ENCODE measurements around the gene TAS1R3.

The TAS1R3 gene

DNA sequence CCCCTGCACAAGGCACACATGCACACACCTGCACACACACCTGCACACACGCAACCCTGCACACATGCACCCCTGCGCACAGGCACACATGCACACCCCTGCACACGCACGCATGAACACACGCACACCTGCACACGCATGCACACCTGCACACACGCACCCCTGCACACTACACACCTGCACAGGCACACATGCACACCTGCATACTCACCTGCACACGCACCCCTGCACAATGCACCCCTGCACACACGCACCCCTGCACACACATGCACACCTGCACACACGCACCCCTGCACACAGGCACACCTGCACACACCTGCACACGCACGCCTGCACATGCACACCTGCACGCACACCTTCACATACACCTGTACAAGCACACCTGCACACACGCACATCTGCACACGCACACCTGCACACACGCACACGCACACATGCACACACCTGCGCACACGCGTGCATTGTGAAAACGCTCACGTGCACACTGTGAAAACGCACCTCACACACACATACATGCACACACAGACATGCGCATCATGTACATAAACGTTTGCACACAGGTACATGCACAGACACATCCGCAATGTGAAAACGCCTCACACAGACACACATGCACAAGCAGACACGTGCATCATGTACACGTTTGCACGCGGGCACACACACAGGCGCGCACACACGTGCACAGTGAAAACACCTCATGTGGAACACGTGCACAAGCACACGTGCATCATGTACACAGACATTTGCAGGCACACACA is 9.9 kb downstream of the TAS1R3 start:
- DNase-seq: no peak

DNA sequence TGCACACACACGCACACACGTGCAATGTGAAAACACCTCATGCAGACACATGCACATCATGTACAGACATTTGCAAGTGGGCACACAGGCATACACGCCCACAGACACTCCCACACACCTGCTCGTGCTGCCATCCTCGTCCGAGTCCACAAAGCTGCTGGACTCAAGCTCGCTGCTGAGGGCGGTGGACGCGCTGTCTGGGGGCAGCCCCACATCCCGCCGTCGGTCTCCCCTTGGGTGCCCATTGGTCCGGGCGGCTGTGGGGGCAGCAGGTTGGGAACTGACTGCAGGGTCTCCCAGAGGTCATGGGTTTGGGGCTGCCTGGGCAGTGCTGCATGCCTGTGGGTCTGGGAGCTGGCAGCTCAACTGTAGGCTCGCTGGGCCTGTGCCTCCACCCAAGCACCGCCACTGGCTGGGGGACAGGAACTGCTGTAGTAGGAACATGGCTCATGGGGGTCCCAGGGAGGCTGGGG is 10.5 kb downstream of the TAS1R3 start:
- DNase-seq: no peak

DNA sequence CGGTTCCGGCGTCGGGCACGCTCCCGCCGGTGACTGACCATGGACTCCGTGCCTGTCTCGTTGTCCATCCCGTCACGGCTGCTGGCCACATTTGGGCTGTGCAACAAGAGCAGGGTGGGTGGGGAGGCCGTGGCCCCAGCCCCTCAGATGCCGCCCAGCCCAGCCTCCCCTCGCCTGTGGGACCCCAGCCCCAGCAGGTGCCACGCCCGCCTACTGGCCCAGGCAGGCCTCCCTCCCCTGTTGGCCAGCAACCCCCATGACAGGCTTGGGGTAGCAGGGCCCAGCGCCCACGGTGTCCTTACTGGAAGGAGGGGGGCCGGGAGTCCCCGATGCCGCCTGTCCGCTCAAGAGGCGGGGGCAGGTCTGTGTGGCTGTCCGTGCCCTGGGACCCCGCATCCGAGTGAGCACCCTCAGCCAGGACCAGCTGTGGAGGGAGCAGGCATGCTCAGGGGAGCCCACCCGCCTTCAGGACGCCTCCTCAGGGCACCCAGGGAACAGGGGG is 11.0 kb downstream of the TAS1R3 start:
- DNase-seq: no peak

DNA sequence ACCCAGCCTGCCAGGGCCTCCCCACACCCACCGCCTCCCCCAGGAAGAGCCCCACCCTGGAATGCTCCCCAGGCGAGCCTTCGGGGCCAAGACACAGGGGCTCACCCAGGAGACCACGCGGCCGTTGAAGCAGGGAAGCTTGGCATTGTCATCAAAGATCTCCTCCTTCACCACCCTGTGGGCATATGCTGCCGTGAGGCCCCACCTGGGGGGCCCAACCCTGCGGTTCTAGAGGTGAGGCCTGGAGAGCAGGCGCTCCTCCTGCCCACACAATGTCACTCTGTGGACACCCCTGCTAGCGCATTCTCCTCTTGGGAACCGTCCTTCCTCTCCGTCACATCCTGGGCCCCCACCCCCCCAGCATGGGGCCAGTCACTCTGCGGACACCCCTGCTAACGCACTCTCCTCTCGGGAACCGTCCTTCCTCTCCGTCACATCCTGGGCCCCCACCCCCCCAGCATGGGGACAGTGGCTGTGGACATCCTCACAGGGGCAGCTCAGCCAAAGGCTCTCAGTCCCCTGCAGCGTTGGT is 11.6 kb downstream of the TAS1R3 start:
- no peak for DNase-seq

DNA sequence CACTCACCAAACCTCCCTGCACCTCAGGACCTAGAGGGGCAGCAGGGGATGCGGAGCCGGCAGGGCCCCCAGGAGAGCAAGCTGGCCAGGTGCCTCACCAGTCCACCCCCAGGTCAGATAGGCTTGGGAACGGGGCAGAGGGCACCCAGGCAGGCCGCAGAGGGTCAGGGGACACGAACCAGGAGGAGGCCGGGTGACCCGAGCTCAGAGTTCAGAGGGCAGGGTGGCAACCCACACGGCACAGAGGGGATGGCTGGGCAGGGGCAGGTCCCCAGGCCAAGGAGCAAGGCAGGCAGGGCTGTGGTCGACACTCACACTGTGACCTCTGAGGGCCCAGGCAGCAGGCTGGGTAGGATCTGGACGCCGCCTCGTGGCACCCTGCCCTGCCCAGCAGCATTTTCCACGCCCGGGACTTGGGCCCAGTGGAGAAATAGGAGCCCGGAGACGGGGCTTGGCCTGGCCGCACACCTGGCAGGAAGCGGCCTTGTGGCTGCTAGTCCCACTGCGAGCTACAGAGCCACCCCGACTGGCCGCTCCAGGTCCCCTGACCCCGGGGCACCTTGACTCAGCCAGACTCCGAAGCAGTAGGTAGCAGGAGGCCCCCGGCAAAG is 12.8 kb downstream of the TAS1R3 start:
- no peak for DNase-seq

DNA sequence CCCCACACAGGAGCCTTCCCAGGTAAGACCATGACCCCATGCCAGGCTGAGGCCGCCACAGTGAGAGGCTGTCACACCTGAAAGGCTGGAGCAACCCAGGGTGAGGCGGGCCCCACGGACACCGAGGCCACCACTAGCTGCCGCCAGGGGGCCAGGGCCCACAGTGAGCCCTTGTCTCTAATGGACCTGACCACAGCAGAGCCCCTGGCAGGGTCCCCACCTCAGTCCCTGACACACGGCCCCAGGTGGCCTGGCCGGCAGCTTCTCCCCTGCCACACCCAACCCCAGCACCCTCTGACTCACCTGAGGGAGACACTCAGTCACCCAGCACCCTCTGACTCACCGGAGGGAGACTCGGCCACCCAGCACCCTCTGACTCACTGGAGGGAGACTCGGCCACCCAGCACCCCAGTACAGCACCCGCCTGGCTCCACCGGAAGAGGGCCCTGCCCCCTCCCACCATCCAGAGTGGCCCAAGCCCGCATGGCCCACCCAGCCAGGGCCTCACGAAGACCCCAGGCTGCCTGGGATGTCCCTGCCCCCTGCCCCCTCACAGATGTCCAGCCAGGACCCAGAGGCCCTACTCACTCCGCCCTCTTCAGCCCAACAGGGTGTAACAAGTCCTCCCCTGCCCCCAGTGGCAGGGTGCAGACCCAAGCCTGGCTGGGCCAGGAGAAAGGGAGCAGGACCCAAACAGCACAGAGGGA is 13.7 kb downstream of the TAS1R3 start:
- DNase-seq: no peak

DNA sequence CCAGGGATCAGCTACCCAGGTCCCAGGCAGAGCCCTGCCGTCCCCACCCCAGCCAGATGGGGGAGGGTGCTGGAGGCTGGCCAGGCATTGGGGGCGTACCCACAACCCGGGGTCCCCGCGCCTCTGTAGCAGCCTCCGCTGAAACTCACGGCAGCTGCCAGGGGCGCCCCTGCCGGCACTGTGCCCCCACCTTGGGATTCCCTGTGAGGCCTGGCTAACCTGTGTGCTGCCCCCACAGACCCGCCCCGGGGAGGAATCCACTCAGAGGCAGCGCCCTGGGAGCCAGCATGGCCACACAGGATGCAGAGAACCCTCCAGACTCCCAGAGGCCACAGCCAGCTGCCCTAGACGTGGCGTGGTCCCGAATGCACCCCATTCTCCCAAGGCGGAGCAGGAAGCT is 14.3 kb downstream of the TAS1R3 start:
- no peak for DNase-seq

DNA sequence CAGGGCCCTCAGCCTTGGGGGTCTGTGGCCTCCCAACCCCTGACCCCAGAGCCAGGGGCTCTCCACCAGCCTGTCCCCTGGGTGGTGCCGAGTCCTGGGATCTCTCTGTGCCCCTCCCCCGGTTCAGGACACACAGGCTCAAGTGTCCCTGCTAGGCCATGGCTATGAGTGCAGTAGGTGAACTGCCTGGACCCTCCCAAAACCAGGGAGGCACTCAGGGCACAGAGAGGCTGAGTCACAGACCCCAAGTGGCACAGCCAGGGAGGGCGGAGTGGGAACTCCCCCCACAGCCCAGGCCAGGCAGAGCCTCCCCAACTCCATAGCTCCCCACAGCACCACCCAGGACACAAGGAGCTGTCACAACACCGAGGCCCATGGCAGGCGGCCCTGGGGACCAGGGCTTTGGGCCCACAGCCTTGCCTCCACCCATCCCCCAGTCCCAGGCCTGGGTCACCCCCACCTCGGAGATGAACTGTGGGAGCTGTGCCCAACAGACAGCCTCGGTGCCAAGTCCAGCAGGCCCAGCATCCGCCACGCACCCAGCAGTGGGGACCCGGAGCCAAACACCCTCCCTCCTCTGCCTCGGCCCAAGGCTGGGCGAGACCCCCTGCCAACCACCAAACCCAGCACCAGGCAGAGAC is 14.9 kb downstream of the TAS1R3 start:
- DNase-seq: no peak

DNA sequence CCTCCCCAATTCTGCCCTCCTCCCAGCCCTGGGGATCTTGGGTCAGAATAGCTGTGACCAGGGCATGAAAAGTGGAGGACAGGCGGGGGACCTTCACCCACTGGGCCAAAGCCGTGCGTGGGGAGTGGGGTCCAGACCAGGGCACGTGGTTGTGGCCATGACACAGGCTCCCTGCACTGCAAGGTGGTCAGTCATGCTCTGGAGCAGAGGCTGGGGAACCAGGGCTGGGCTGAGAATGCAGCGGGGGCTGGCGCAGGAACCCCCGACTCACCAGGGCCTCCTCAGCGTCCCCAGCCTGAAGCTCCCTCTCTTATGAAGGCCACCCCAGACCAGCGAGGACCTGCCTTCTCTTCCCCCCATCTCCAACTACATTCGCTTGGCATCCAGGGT is 15.4 kb downstream of the TAS1R3 start:
- DNase-seq: no peak

DNA sequence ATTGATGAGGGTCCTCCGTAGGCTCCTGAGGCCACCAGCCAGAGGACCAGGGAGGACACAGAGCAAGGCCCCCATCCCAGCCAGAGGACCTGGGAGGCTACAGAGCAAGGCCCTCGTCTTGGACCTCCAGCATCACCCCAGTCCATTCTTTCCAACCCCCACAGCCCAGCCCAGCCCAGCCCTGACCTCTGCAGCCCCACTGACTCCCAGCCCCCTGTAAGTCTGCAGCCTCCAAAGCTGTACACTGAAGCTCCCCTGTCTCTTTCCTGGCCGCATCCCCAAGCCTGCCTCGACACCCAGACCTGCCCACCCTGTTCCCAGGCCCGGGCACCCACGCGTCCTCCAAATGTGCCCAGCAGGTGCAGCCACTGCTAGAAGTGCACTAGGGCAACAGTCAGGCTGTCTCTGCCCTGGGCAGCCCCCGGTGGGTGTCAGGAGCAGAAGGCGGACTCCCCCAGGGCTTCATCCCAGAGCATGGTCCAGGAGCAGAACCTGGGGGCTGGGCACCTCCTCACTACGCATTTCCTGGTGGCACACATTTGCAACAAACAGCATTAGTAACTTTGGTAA is 16.0 kb downstream of the TAS1R3 start:
- DNase-seq: no peak

DNA sequence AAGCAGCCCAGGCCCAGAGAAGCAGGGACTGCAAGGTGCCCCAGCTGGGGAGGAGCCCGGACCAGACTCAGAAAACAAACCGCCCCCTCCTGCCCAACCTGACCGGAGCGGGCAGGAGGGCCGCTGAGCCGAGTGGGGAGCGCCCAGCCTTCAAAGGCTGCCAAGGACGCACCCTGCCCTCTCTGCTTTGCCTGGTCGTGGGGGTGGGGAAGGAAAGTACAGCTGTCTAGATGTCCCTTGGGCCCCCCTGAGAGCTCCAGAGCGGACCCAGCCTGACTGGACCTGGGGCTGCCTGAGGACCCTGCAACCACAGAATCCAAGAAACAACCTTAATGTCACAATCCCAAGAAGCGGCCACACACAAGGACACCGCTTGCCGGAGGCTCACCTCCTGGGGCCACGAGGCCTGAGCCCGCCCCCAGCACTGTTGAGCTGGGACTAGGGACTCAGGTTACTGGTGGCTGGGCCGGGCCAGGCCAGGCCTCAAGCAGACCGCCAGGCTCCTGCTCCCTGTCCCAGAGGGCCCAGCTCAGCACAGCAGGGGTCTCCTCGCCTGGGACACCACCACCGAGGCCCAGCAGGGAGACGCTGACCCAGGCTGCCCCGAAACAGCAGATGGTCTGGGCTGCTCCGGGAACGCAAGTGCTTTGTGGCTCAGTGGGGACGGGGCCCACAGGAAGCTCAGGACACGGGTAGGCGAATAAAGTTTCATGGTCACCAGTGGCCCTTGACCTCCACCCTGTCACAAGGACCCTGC is 16.8 kb downstream of the TAS1R3 start:
- no peak for DNase-seq

DNA sequence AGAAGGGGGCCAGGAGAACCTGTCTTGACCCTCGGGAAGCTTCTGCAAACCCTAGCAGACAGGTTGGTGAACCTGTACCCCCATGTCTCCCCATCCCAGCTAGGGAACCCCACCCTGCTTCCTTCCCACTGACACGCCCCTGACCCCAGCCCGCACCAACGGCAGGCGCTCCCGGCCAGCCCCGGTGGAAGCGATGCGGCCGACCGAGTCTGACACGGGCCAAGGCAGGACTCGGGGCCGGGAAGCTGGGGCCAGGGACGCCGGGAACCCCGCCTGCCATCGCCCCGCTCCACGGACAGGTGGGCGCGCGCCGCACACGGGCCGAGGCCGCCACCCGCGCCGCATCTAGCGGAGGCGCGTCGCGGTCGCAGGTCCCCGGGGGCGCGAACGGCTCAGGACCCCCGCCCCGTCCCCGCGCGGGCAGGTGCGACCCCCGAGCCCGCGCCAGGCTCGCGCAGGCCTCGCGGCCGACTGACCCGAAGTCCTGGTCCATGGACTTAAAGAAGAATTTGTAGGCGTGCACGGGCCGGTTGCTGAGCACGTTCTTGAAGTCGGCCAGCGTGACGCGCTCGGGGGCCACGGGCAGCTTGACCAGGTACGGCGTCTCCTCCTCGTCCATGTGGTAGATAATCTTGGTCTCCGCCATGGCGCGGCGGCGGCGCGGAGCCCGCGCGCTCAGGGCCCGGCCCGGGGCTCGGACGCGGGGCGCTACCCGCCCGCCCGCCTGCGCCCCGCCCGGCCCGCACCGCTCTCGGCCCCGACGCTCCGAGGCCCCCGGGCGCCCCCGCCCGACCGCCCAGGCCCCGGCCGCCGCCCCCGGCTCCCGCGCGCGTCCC is 17.6 kb downstream of the TAS1R3 start:
- DNase-seq: peak; percentile 45

DNA sequence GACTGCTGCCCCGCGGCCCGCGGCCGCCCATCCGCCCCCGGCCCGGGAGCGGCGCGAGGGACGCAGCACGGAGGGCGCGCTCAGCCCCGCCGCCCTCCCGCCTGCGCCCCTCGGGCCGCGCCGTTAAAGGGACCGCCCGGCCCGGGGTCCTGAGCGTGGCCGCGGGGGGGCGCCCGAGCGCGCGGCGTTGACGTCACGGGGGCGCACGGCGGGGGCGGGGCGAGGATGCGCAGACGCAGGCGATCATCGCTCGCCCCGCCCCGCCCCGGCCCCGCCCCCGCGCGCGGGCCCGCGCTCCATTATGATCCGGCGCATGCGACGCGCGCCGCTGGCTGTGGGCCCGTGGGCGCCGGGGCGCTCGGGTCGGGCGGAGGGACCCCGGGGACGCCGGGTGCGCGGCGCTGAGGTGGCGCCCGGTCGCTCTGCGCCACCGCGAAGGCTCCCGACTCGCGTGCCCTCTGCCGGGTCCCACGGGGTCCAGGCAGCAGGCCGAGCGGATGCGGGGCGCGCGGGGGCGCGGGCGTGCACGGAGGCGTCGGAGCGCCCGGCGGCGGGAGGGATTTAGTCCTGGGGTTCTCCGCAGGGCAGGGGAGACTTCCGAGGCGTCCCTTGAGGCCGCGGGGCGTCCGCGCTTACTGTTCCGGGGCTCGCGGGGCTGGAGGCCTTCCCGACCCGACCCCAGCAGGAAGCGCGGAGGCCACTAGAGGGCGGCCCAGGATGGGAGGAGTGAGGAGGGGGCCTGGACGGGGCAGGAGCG is 18.4 kb downstream of the TAS1R3 start, which contains the start of gene DVL1:
TSS of gene DVL1 (minus strand) at position 163 of the 757 bp plus-strand sequence. CDS start 353 bp downstream, outside the sequence.
- DNase-seq: peak; percentile 74

DNA sequence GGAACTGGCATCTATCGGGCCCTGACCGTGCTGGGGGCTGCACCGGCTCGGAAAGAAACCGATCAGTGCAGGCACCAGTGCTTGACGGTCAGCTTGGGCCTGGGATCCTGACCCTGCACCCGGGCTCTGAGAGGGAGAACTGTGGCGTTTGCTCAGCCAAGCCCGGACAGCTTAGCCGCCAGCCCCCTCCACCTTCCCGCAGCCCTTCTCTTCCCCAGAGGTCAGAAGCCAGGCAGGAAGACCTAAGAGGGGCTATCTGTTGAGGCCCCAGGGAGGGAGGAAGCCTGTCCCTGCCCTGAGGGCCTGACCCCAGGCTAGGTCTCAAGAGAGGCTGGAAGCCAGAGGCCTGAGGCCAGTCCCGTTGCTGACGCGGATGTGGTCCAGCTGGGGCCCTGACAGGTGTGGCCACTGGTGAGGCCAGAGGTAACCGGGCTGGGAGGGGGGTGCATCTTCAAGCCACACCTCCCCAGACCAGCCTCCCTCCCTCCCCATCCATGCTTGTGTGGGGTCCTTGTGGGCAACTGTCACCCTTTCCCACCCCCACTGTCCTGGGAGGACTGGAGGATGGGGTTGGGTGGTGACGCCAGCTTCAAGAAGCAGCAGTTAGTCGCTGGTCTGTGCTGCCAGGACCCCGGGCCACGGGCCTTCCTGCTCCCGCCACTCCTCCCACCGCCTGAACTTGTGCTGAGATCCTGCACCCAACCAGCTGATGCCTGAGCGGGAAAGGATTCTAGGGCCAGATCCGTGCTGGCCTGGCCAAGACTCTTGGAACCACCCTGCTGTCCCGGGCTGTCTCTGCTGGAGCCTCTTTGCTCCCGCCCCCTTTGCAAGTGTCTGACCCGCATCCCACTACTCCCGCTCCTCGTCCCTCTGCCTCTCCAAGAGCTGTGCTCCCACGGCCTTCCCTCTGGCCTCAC is 20.7 kb downstream of the TAS1R3 start:
- no peak for DNase-seq

DNA sequence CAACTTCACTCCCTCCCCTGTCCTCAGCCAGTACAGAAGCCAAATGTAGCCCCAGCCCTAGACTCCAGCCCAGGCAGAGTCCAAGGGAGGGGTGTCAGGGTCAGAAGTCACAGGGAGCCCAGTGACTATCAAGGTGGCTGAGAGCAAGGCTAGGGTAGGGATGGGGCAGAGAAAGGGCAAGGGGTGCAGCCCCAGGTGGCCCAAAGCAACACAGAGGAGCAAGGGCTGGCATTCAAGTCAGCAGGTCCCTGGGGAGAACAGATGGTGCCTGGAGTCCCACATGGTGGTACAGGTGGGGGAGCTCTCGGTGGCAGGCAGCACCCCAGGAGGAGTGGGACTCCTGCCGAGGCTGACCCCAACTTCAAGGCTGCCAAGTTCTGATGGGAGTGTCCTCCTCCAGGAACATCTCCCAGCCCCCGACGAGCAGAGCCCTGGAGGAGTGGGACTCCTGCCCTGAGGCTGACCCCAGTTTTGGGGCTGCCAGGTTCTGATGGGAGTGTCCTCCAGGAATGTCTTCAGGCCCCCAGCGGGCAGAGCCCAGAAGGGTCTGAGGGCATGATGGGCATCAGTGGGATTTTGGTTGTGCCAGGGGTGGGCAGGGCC is 21.8 kb downstream of the TAS1R3 start:
- DNase-seq: peak; percentile 21

DNA sequence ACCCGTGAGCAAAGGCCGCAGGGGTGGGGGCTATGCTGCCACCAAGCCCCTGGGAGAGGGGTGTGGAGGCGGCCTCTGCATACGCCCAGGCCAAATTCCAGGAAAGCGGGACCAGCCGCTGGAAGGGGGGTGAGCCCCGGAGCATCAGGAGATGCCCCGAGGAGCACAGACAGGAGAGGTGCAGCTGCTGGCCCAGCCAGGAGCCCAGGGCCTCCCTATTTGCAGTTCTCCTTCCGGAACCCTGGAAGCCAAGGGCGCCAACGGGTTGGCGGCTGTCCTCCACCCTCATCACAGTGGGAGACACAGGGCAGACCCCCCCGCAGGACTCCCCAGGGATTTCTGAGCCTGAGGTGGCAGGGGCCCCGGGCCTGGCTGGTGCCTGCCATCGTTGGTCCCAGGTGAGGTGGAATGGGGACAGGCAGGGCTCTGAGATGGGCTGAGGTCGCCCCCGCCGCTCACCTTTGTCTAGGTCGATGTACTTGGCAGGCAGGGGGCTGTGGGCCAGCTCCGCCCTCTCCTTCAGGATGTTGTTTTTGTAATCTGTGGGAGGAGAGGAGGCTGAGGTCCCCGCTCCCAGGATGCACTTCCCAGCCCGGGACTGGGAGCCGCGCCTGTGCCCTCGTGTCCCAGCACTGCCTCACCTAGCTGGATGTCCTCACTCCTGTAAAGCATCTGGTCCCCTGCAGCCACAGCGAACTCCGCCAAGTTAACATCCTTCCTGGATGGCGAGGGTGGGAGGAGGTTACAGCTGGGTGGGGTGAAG is 22.5 kb downstream of the TAS1R3 start:
- peak; percentile 24 for DNase-seq
